ENCODE measurements around the gene HIF3A. TPM values are rescaled to one million over a fixed set of nuclear protein-coding genes. Genes with fewer than 3 reads are reported as not detected.
"Not testable (repeated sequence)": the region's sequence is repeated elsewhere in the genome, so short reads cannot be mapped to it uniquely, and the experiment has no call there.

The HIF3A gene
- total and polyA plus RNA-seq, 8 donors: 17.6 to 235 (median 102) TPM

- intact Hi-C loops (cut with DNase I; ENCODE audit: low total_unique reads): no loop called here
- H3K4me1 ChIP-seq: peaks cover 0 to 21% (median 12%) of the 10 kb centered on the region in 4 donors
- peaks cover 34 to 90% (median 57%) of the 10 kb centered on the region in 4 donors for H3K36me3 ChIP-seq
- 65 to 73% (median 69%) methylated on average over 2 of the region's 2 CpGs for WGBS, 5 donors
- H3K4me3 ChIP-seq: no peak overlapping the region
- H3K9me3 ChIP-seq: no peaks in the 10 kb centered on the region
- H3K27me3 ChIP-seq: no peaks in the 10 kb centered on the region
- no peak for DNase-seq
- TF ChIP-seq CTCF (IDR thresholded peaks at IDR 0.05) (no peak), POLR2A (IDR thresholded peaks at IDR 0.05) (no peak), POLR2AphosphoS5 (IDR thresholded peaks at IDR 0.05) (no peak), EP300 (IDR thresholded peaks at IDR 0.05) (no peak)
- H3K27ac ChIP-seq: peak overlapping the region in 1 of 5 donors; percentile 18
Observed at GRCh38 chr19:46317339-46317738, 20.5 kb downstream of the HIF3A start.

GRCh38 chr19:46319613-46320012 lies 22.8 kb downstream of the HIF3A start:
- Histone ChIP-seq H3K4me1 (peaks cover 0 to 12% (median 6%) of the 10 kb centered on the region in 4 donors), H3K36me3 (peaks cover 46 to 100% (median 73%) of the 10 kb centered on the region in 4 donors), H3K27ac (peak overlapping the region in 1 of 5 donors; percentile 22), H3K9me3 (no peaks in the 10 kb centered on the region), H3K4me3 (no peak overlapping the region), H3K27me3 (no peaks in the 10 kb centered on the region)
- TF ChIP-seq POLR2A (IDR thresholded peaks at IDR 0.05) (no peak), CTCF (IDR thresholded peaks at IDR 0.05) (no peak), EP300 (IDR thresholded peaks at IDR 0.05) (no peak), POLR2AphosphoS5 (IDR thresholded peaks at IDR 0.05) (no peak)
- no peak for DNase-seq
- intact Hi-C loops (cut with DNase I; ENCODE audit: low total_unique reads): no loop called here
- 77 to 93% (median 89%) methylated on average over 6 of the region's 6 CpGs for WGBS, 5 donors

GRCh38 chr19:46320559-46320958 lies 23.7 kb downstream of the HIF3A start:
- Histone ChIP-seq H3K27ac (peak overlapping the region in 1 of 5 donors; percentile 22), H3K27me3 (no peaks in the 10 kb centered on the region), H3K36me3 (peaks cover 49 to 100% (median 78%) of the 10 kb centered on the region in 4 donors), H3K4me3 (no peak overlapping the region), H3K9me3 (peaks cover 0 to 2% (median 1%) of the 10 kb centered on the region in 4 donors), H3K4me1 (peaks cover 0 to 6% (median 0%) of the 10 kb centered on the region in 4 donors)
- 87 to 96% (median 94%) methylated on average over 4 to 5 of the region's 5 CpGs for WGBS, 5 donors
- no peak for DNase-seq
- no peak for TF ChIP-seq CTCF (IDR thresholded peaks at IDR 0.05)
- no peak for TF ChIP-seq POLR2AphosphoS5 (IDR thresholded peaks at IDR 0.05)
- TF ChIP-seq POLR2A (IDR thresholded peaks at IDR 0.05): no peak
- TF ChIP-seq EP300 (IDR thresholded peaks at IDR 0.05): no peak
- intact Hi-C loops (cut with DNase I; ENCODE audit: low total_unique reads): no loop called here

- Histone ChIP-seq H3K9me3 (peaks cover 0 to 13% (median 7%) of the 10 kb centered on the region in 4 donors), H3K4me3 (no peak overlapping the region), H3K4me1 (no peaks in the 10 kb centered on the region), H3K27me3 (no peaks in the 10 kb centered on the region), H3K27ac (peak overlapping the region in 1 of 5 donors; percentile 7), H3K36me3 (peaks cover 60 to 100% (median 89%) of the 10 kb centered on the region in 4 donors)
- DNase-seq: no peak
- intact Hi-C loops (cut with DNase I; ENCODE audit: low total_unique reads): no loop called here
- WGBS, 5 donors: 92 to 96% (median 96%) methylated on average over 12 of the region's 12 CpGs
- TF ChIP-seq POLR2A (IDR thresholded peaks at IDR 0.05) (no peak), CTCF (IDR thresholded peaks at IDR 0.05) (no peak), POLR2AphosphoS5 (IDR thresholded peaks at IDR 0.05) (no peak), EP300 (IDR thresholded peaks at IDR 0.05) (no peak)
Observed at GRCh38 chr19:46321653-46322052, 24.8 kb downstream of the HIF3A start.

- Histone ChIP-seq H3K4me1 (peaks cover 0 to 10% (median 0%) of the 10 kb centered on the region in 4 donors), H3K36me3 (peaks cover 72 to 100% (median 94%) of the 10 kb centered on the region in 4 donors), H3K9me3 (peaks cover 0 to 27% (median 13%) of the 10 kb centered on the region in 4 donors)
- H3K27ac ChIP-seq; H3K27me3 ChIP-seq; DNase-seq; H3K4me3 ChIP-seq; intact Hi-C loops (cut with DNase I; ENCODE audit: low total_unique reads): not testable (repeated sequence)
- 80 to 93% (median 89%) methylated on average over 9 of the region's 9 CpGs for WGBS, 5 donors
Observed at GRCh38 chr19:46323227-46323626, 26.4 kb downstream of the HIF3A start.

Data from stomach (tissue), 9 donors.